Osteoblast (primary cell): ENCODE data around the gene VMA21. TPM values are rescaled to one million over a fixed set of nuclear protein-coding genes. Genes with fewer than 3 reads are reported as not detected.
A peak's percentile ranks its signal among the peaks of the same experiment; 100 is the strongest.

Experiments used
- DNase-seq: peaks from one replicate; pipeline ENCODE4 v3.0.0; 2011; ENCODE audit warnings: low spot score, mixed read lengths; ENCODE audit not compliant: insufficient read length; ENCODE audit errors: missing footprints
- H2AFZ ChIP-seq: 2 replicates; pipeline ENCODE4 v1.6.0; 2011; ENCODE audit warnings: mild to moderate bottlenecking, low read length
- H3K27ac ChIP-seq: 2 replicates; pipeline ENCODE4 v1.5.1; 2011; ENCODE audit warnings: mild to moderate bottlenecking, low read depth, low read length, moderate library complexity
- H3K27me3 ChIP-seq: 2 replicates; pipeline ENCODE4 v1.6.0; 2012; ENCODE audit warnings: mild to moderate bottlenecking, control low read depth, inconsistent platforms, low read length, moderate library complexity; ENCODE audit not compliant: insufficient read depth
- H3K36me3 ChIP-seq: 2 replicates; pipeline ENCODE4 v1.5.1; 2011; ENCODE audit warnings: mild to moderate bottlenecking, low read length, control low read depth, moderate library complexity; ENCODE audit not compliant: insufficient read depth
- H3K4me1 ChIP-seq: 2 replicates; pipeline ENCODE4 v1.5.1; 2011; ENCODE audit warnings: mild to moderate bottlenecking, low read length, control low read depth, moderate library complexity; ENCODE audit not compliant: insufficient read depth
- H3K4me2 ChIP-seq: 2 replicates; pipeline ENCODE4 v1.6.0; 2011; ENCODE audit warnings: mild to moderate bottlenecking, low read length; ENCODE audit not compliant: insufficient read depth
- H3K4me3 ChIP-seq: fragments of 200-600 bp; sonication (generic); 3 replicates; pipeline ENCODE4 v1.5.1; 2012; ENCODE audit warnings: mild to moderate bottlenecking, low read length, inconsistent platforms; ENCODE audit not compliant: insufficient read depth
- H3K79me2 ChIP-seq: 2 replicates; pipeline ENCODE4 v1.6.0; 2012; ENCODE audit warnings: mild to moderate bottlenecking, low read length, control low read depth, inconsistent platforms; ENCODE audit not compliant: insufficient read depth
- H3K9me3 ChIP-seq: 2 replicates; pipeline ENCODE4 v1.5.1; 2011; ENCODE audit warnings: low read depth, low read length, control low read depth
- H4K20me1 ChIP-seq: 2 replicates; pipeline ENCODE4 v1.6.0; 2012; ENCODE audit warnings: mild to moderate bottlenecking, low read length, control low read depth; ENCODE audit not compliant: insufficient read depth
- total RNA-seq: library from RNA; depleted of rRNA; stranded (reverse); fragments of >200 nt; gene quantifications from 2 replicates; pipeline ENCODE4 v1.2.3, GENCODE V29; 2012
- TF ChIP-seq, protein P1 (sequence below): IDR thresholded peaks from 2 replicates; pipeline ENCODE4 v1.5.1; 2011; ENCODE audit warnings: mild to moderate bottlenecking, low read depth, low read length, moderate library complexity; ENCODE audit errors: extremely low read depth

VMA21 gene
- total RNA-seq, 1 donor: 62.6 TPM

DNA sequence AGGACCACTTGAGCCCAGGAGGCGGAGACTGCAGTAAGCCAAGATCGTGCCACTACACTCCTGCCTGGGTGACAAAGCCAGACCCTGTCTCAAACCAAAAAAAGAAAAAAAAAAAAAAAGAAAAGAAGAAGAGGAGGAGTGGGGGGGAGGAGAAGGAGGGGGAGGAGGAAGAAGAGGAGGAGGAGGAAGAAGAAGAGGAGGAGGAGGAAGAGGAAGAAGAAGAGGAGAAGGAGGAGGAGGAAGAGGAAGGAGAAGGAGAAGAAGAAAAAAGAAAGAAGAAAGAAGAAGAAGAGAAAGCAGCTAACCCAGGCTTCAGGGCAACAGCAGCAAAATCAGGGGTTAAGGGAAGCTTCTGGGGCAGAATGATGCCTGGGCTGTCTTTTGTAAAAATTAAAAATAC lies 27.5 kb downstream of the VMA21 start:
- H3K9me3 ChIP-seq: no peaks in the 10 kb centered on the region
- no peaks in the 10 kb centered on the region for H3K27me3 ChIP-seq
- H3K4me1 ChIP-seq: no peaks in the 10 kb centered on the region
- no peak overlapping the region for H2AFZ ChIP-seq
- no peak overlapping the region for H3K4me3 ChIP-seq
- no peak for DNase-seq
- H3K27ac ChIP-seq: no peak overlapping the region
- H3K36me3 ChIP-seq: no peaks in the 10 kb centered on the region
- TF ChIP-seq, protein P1, sequence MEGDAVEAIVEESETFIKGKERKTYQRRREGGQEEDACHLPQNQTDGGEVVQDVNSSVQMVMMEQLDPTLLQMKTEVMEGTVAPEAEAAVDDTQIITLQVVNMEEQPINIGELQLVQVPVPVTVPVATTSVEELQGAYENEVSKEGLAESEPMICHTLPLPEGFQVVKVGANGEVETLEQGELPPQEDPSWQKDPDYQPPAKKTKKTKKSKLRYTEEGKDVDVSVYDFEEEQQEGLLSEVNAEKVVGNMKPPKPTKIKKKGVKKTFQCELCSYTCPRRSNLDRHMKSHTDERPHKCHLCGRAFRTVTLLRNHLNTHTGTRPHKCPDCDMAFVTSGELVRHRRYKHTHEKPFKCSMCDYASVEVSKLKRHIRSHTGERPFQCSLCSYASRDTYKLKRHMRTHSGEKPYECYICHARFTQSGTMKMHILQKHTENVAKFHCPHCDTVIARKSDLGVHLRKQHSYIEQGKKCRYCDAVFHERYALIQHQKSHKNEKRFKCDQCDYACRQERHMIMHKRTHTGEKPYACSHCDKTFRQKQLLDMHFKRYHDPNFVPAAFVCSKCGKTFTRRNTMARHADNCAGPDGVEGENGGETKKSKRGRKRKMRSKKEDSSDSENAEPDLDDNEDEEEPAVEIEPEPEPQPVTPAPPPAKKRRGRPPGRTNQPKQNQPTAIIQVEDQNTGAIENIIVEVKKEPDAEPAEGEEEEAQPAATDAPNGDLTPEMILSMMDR: no peak
- H3K79me2 ChIP-seq: no peaks in the 10 kb centered on the region
- H4K20me1 ChIP-seq: no peaks in the 10 kb centered on the region
- no peak overlapping the region for H3K4me2 ChIP-seq

DNA sequence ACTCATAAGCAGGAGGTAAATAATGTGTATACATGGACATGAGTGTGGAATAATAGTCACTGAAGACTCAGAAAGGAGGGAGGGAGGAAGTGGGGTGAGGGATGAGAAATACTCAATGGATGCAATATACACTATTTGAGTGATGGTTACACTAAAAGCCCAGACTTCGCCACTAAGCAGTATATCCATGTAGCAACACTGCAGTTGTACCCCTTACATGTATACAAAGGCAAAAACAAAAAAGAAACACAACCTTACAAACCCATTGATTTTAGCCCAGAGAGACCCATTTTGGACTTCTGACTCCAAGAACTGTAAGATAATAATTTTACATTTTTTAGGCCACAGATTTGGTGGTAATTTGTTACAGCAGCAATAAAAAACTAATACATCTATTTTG lies 51.5 kb downstream of the VMA21 start:
- TF ChIP-seq, protein P1: no peak

DNA sequence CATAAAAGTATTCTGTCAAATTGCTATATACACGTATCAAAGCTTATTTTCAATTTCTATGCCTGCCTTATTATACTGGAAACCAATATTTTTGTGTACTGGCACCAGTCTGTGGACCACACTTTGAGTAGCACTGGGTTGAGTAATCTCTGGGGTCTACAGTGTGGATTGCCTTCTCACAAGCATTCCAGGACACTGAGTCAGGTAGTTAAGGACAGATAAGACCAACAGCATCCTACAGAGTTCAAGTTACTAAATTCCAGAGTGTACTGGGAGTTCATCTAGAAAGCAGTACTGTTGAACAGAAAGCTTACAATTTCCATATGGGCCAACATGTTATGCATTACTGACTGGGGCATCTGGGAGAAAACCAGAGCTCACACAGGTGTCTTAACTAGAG lies 61.8 kb downstream of the VMA21 start:
- no peaks in the 10 kb centered on the region for H3K79me2 ChIP-seq
- TF ChIP-seq, protein P1: no peak
- no peak overlapping the region for H3K4me3 ChIP-seq
- H4K20me1 ChIP-seq: no peaks in the 10 kb centered on the region
- no peaks in the 10 kb centered on the region for H3K36me3 ChIP-seq
- peak; percentile 25 for DNase-seq
- no peak overlapping the region for H3K27ac ChIP-seq
- no peaks in the 10 kb centered on the region for H3K9me3 ChIP-seq
- no peak overlapping the region for H2AFZ ChIP-seq
- H3K4me1 ChIP-seq: no peaks in the 10 kb centered on the region
- no peaks in the 10 kb centered on the region for H3K27me3 ChIP-seq
- no peak overlapping the region for H3K4me2 ChIP-seq

More for the DNA sequence above, 51.5 kb downstream of the VMA21 start:
- Histone ChIP-seq H3K36me3 (no peaks in the 10 kb centered on the region), H3K4me1 (no peaks in the 10 kb centered on the region), H3K4me3 (no peak overlapping the region), H3K27me3 (no peaks in the 10 kb centered on the region), H3K79me2 (no peaks in the 10 kb centered on the region), H3K27ac (no peak overlapping the region), H2AFZ (no peak overlapping the region), H3K4me2 (no peak overlapping the region), H3K9me3 (no peaks in the 10 kb centered on the region), H4K20me1 (no peaks in the 10 kb centered on the region)
- DNase-seq: no peak

Other genes starting within 250 kb of the VMA21 start
- gene GPR50, start 220.6 kb upstream of the VMA21 start, total RNA-seq: not detected in 2 replicates
- gene PASD1, start 166.5 kb downstream of the VMA21 start, total RNA-seq: not detected in 2 replicates